HEK293T (cell line): ENCODE data around the gene PSMA7.

Source experiments
- CTCF ChIA-PET: fragments of 350-600 bp; formaldehyde crosslinking; extraction: SDS; loops from one replicate; lab custom pipeline; 2021; ENCODE audit warnings: antibody characterized with exemption, inconsistent platforms; lab: Yijun Ruan, JAX
- POLR2A ChIA-PET: fragments of 350-600 bp; formaldehyde crosslinking; extraction: SDS; loops from one replicate; lab custom pipeline; 2020; ENCODE audit warnings: antibody characterized with exemption, inconsistent platforms; lab: Yijun Ruan, JAX
- DNase-seq: peaks from one replicate; pipeline ENCODE4 v3.0.0; 2012; ENCODE audit warnings: mixed read lengths; ENCODE audit errors: extremely low spot score
- ARNT ChIP-seq: fragments of 450-650 bp; IDR thresholded peaks from 2 replicates; pipeline ENCODE4 v1.6.1; 2017; ENCODE audit warnings: mild to moderate bottlenecking
- BHLHE40 ChIP-seq: fragments of 450-650 bp; IDR thresholded peaks from 2 replicates; pipeline ENCODE4 v1.6.1; 2016; ENCODE audit warnings: mild to moderate bottlenecking, moderate library complexity, borderline replicate concordance
- CTBP1 ChIP-seq: fragments of 450-650 bp; IDR thresholded peaks from 2 replicates; pipeline ENCODE4 v1.6.1; 2016; ENCODE audit warnings: borderline replicate concordance
- ELF4 ChIP-seq: fragments of 450-650 bp; IDR thresholded peaks from 2 replicates; pipeline ENCODE4 v1.6.1; 2017; ENCODE audit warnings: antibody characterized with exemption
- FOXA1 ChIP-seq: fragments of 450-650 bp; IDR thresholded peaks from 2 replicates; pipeline ENCODE4 v1.6.1; 2016; ENCODE audit warnings: mild to moderate bottlenecking
- FOXK2 ChIP-seq: fragments of 450-650 bp; IDR thresholded peaks from 2 replicates; pipeline ENCODE4 v1.6.1; 2016; ENCODE audit warnings: mild to moderate bottlenecking
- FOXM1 ChIP-seq: fragments of 450-650 bp; IDR thresholded peaks from 2 replicates; pipeline ENCODE4 v1.6.1; 2017; ENCODE audit warnings: mild to moderate bottlenecking, borderline replicate concordance
- HDGF ChIP-seq: fragments of 450-650 bp; IDR thresholded peaks from 2 replicates; pipeline ENCODE4 v1.6.1; 2017; ENCODE audit warnings: antibody characterized with exemption, borderline replicate concordance
- L3MBTL2 ChIP-seq: fragments of 450-650 bp; conservative IDR thresholded peaks from 2 replicates; pipeline ENCODE4 v1.6.1; 2016; ENCODE audit warnings: mild to moderate bottlenecking
- LEF1 ChIP-seq: fragments of 450-650 bp; IDR thresholded peaks from 2 replicates; pipeline ENCODE4 v1.6.1; 2017; ENCODE audit warnings: mild to moderate bottlenecking, borderline replicate concordance
- NFRKB ChIP-seq: fragments of 450-650 bp; IDR thresholded peaks from 2 replicates; pipeline ENCODE4 v1.6.1; 2016; ENCODE audit warnings: mild to moderate bottlenecking, moderate library complexity
- SP1 ChIP-seq: fragments of 450-650 bp; IDR thresholded peaks from 2 replicates; pipeline ENCODE4 v1.6.1; 2017
- SUZ12 ChIP-seq: fragments of 450-650 bp; IDR thresholded peaks from 2 replicates; pipeline ENCODE4 v1.6.1; 2016; ENCODE audit warnings: mild to moderate bottlenecking
- TARDBP ChIP-seq: fragments of 450-650 bp; IDR thresholded peaks from 2 replicates; pipeline ENCODE4 v1.6.1; 2016
- ZNF384 ChIP-seq: fragments of 450-650 bp; IDR thresholded peaks from 2 replicates; pipeline ENCODE4 v1.6.1; 2016
- TF ChIP-seq, protein P1 (sequence below): fragments of 450-650 bp; IDR thresholded peaks from 2 replicates; pipeline ENCODE4 v1.6.1; 2016

Gene PSMA7

GRCh38 chr20:62163485-62163865, 20.3 kb upstream of the PSMA7 start:
- CTCF ChIA-PET: no interaction called here

DNA sequence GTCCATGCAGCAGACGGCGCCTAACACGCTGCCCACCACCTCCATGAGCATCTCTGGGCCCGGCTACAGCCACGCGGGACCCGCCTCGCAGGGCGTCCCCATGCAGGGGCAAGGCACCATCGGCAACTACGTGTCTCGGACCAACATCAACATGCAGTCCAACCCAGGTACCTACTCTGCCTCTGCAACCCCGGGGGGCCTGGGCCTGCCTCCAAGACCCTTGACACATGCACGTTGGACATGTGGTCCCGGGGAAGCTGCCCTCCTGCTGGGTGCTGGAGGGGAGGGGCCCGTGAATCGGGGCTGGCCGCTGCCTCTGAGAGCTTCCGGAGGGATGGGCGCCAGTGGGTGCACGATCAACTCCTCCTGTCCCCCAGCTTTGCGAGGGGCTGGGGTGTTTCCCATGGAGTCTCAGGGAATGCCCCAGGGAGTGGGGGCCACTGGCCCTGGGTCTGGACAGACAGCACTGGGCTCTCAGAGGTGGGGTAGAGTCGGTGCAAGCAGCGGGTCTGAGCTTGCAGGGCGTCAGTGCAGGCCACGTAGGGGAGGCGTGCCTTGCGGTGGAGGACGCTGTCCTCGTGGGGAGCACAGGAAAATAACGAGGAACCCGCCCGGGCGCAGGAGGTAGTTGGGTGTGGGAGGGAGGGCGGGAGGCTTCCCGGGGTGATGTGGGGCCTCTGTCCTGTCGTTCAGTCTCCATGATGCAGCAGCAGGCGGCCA, 19.7 kb upstream of the PSMA7 start:
- no peak for DNase-seq
- CTCF ChIA-PET: no interaction called here
- TF ChIP-seq BHLHE40 (no peak), L3MBTL2 (no peak), TARDBP (no peak), FOXK2 (no peak), ARNT (no peak), FOXM1 (no peak), NFRKB (no peak), CTBP1 (no peak), SUZ12 (no peak), ZNF384 (no peak), FOXA1 (no peak), SP1 (no peak)
- POLR2A ChIA-PET: no interaction called here

More at GRCh38 chr20:62163485-62163865, 20.3 kb upstream of the PSMA7 start:
- no peak for DNase-seq
- POLR2A ChIA-PET: no interaction called here
- TF ChIP-seq FOXA1 (no peak), FOXM1 (no peak), NFRKB (no peak), BHLHE40 (no peak), SUZ12 (no peak), FOXK2 (no peak), ZNF384 (no peak), ELF4 (no peak), TARDBP (no peak), ARNT (no peak), HDGF (no peak), CTBP1 (no peak), SP1 (no peak)
- TF ChIP-seq, protein P1, sequence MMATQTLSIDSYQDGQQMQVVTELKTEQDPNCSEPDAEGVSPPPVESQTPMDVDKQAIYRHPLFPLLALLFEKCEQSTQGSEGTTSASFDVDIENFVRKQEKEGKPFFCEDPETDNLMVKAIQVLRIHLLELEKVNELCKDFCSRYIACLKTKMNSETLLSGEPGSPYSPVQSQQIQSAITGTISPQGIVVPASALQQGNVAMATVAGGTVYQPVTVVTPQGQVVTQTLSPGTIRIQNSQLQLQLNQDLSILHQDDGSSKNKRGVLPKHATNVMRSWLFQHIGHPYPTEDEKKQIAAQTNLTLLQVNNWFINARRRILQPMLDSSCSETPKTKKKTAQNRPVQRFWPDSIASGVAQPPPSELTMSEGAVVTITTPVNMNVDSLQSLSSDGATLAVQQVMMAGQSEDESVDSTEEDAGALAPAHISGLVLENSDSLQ: no peak

DNA sequence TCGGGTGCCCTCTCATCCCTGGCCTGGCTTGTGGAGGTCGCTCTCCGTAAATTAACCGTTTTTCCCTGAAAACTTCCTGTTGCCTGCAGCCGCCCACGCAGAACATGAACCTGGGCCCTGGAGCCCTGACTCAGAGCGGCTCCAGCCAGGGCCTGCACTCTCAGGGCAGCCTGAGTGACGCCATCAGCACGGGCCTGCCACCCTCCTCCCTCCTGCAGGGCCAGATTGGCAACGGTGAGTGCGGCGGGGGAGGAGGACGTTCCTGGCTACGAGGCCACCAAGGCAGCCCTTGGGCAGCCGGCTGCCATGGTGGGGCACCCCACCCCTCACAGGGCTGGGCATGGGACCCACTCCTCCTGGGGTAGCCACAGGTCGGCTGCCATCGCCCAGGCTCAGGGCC, 18.2 kb upstream of the PSMA7 start:
- POLR2A ChIA-PET: no interaction called here
- CTCF ChIA-PET: no interaction called here
- no peak for TF ChIP-seq FOXM1
- TF ChIP-seq ELF4: no peak
- no peak for TF ChIP-seq ARNT
- TF ChIP-seq NFRKB: no peak
- TF ChIP-seq, protein P1: no peak
- no peak for TF ChIP-seq SP1
- no peak for TF ChIP-seq TARDBP
- no peak for TF ChIP-seq FOXA1
- no peak for TF ChIP-seq LEF1
- no peak for TF ChIP-seq L3MBTL2
- TF ChIP-seq HDGF: no peak
- no peak for TF ChIP-seq BHLHE40
- TF ChIP-seq SUZ12: no peak
- no peak for DNase-seq

- ChIA-PET CTCF (no interaction called here), POLR2A (no interaction called here)
- TF ChIP-seq FOXA1 (no peak), FOXM1 (no peak), BHLHE40 (no peak), FOXK2 (no peak), HDGF (no peak), SP1 (no peak), ARNT (no peak)
- TF ChIP-seq, protein P1: no peak
- no peak for DNase-seq
These were observed 17.7 kb upstream of the PSMA7 start for GRCh38 chr20:62160876-62161275.

GRCh38 chr20:62160253-62160652, 17.1 kb upstream of the PSMA7 start:
- CTCF ChIA-PET: no interaction called here
- POLR2A ChIA-PET: no interaction called here
- no peak for TF ChIP-seq TARDBP
- TF ChIP-seq CTBP1: no peak
- no peak for TF ChIP-seq HDGF
- TF ChIP-seq, protein P1: no peak
- no peak for TF ChIP-seq SP1
- TF ChIP-seq ZNF384: no peak
- no peak for TF ChIP-seq ELF4
- no peak for TF ChIP-seq NFRKB
- TF ChIP-seq L3MBTL2: no peak
- no peak for TF ChIP-seq SUZ12
- DNase-seq: no peak

GRCh38 chr20:62159839-62160238, 16.6 kb upstream of the PSMA7 start:
- CTCF ChIA-PET: no interaction called here
- POLR2A ChIA-PET: no interaction called here

More at GRCh38 chr20:62159839-62160238, 16.6 kb upstream of the PSMA7 start:
- TF ChIP-seq NFRKB (no peak), CTBP1 (no peak), ELF4 (no peak), FOXK2 (no peak), FOXM1 (no peak)
- DNase-seq: no peak
